ENCODE results near the gene WASHC4.

Gene WASHC4

GRCh38 chr12:105107494-105108371 is at the start of gene WASHC4:
WASHC4 (plus strand) TSS chr12:105107731; CDS start chr12:105107801, 70 bp downstream.
- peak; percentile 92 for DNase-seq

GRCh38 chr12:105060715-105061378 is 46.7 kb upstream of the WASHC4 start:
- DNase-seq: no peak

- no peak for DNase-seq
Observed at GRCh38 chr12:105064564-105065178, 42.9 kb upstream of the WASHC4 start.

GRCh38 chr12:105067511-105068031 is 40.0 kb upstream of the WASHC4 start:
- no peak for DNase-seq

GRCh38 chr12:105069936-105070702 is 37.4 kb upstream of the WASHC4 start:
- DNase-seq: no peak

GRCh38 chr12:105071981-105072380 is 35.5 kb upstream of the WASHC4 start:
- no peak for DNase-seq

- no peak for DNase-seq
Observed at GRCh38 chr12:105072888-105073488, 34.5 kb upstream of the WASHC4 start.

GRCh38 chr12:105076098-105076497 is 31.4 kb upstream of the WASHC4 start:
- DNase-seq: peak; percentile 51

GRCh38 chr12:105076913-105077312 is 30.6 kb upstream of the WASHC4 start:
- no peak for DNase-seq

GRCh38 chr12:105077435-105077834 is 30.1 kb upstream of the WASHC4 start:
- no peak for DNase-seq

- no peak for DNase-seq
Observed at GRCh38 chr12:105078712-105079570, 28.6 kb upstream of the WASHC4 start.

- DNase-seq: no peak
Observed at GRCh38 chr12:105083031-105083430, 24.5 kb upstream of the WASHC4 start.

- DNase-seq: peak; percentile 75
Observed at GRCh38 chr12:105083551-105084105, 23.9 kb upstream of the WASHC4 start.

GRCh38 chr12:105084251-105085250 is 23.0 kb upstream of the WASHC4 start, which contains the start of gene ALDH1L2:
ALDH1L2 (minus strand) TSS chr12:105084458; CDS start chr12:105084436, 22 bp downstream.
- peak; percentile 90 for DNase-seq

- DNase-seq: no peak
Observed at GRCh38 chr12:105085501-105085900, 22.0 kb upstream of the WASHC4 start.

- no peak for DNase-seq
Observed at GRCh38 chr12:105089817-105090216, 17.7 kb upstream of the WASHC4 start.

GRCh38 chr12:105090361-105090760 is 17.2 kb upstream of the WASHC4 start:
- no peak for DNase-seq

- DNase-seq: no peak
Observed at GRCh38 chr12:105091476-105092206, 15.9 kb upstream of the WASHC4 start.

GRCh38 chr12:105092336-105092735 is 15.2 kb upstream of the WASHC4 start:
- no peak for DNase-seq
